ENCODE measurements around the gene LYPLA2.

- TF ChIP-seq, protein P1, sequence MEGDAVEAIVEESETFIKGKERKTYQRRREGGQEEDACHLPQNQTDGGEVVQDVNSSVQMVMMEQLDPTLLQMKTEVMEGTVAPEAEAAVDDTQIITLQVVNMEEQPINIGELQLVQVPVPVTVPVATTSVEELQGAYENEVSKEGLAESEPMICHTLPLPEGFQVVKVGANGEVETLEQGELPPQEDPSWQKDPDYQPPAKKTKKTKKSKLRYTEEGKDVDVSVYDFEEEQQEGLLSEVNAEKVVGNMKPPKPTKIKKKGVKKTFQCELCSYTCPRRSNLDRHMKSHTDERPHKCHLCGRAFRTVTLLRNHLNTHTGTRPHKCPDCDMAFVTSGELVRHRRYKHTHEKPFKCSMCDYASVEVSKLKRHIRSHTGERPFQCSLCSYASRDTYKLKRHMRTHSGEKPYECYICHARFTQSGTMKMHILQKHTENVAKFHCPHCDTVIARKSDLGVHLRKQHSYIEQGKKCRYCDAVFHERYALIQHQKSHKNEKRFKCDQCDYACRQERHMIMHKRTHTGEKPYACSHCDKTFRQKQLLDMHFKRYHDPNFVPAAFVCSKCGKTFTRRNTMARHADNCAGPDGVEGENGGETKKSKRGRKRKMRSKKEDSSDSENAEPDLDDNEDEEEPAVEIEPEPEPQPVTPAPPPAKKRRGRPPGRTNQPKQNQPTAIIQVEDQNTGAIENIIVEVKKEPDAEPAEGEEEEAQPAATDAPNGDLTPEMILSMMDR (IDR thresholded peaks at IDR 0.05) = no peak
- TF ChIP-seq POLR2A (IDR thresholded peaks at IDR 0.05) (no peak), EP300 (IDR thresholded peaks at IDR 0.05) (no peak)
Observed at GRCh38 chr1:23801876-23802275, 10.9 kb downstream of the LYPLA2 start.

Data from tibial nerve (tissue), 4 donors.